Activated T-cell treated with anti-CD3 and anti-CD28 coated beads, Interleukin-2, amount 50 U/mL, for 1 hour (primary cell): ENCODE data around the gene CFAP100.

Experiments
- DNase-seq: peaks from one replicate; pipeline ENCODE4 v3.0.0-alpha.2; 2020

The CFAP100 gene

GRCh38 chr3:126424039-126424717 lies 29.5 kb downstream of the CFAP100 start:
- DNase-seq = no peak

GRCh38 chr3:126424751-126425150 lies 30.0 kb downstream of the CFAP100 start:
- no peak for DNase-seq

- DNase-seq = no peak
Observed at GRCh38 chr3:126431103-126431534, 36.4 kb downstream of the CFAP100 start.

GRCh38 chr3:126432361-126433104 lies 37.8 kb downstream of the CFAP100 start:
- DNase-seq = no peak

GRCh38 chr3:126433105-126433430 lies 38.4 kb downstream of the CFAP100 start:
- DNase-seq = no peak

- DNase-seq = no peak
Observed at GRCh38 chr3:126433496-126434263, 39.0 kb downstream of the CFAP100 start.

GRCh38 chr3:126434264-126434590 lies 39.5 kb downstream of the CFAP100 start:
- DNase-seq = no peak

- DNase-seq = no peak
Observed at GRCh38 chr3:126434931-126435411, 40.3 kb downstream of the CFAP100 start.

- no peak for DNase-seq
Observed at GRCh38 chr3:126435456-126436315, 41.0 kb downstream of the CFAP100 start.

- DNase-seq = no peak
Observed at GRCh38 chr3:126436826-126437717, 42.4 kb downstream of the CFAP100 start.

- no peak for DNase-seq
Observed at GRCh38 chr3:126438186-126438585, 43.5 kb downstream of the CFAP100 start.

- DNase-seq = no peak
Observed at GRCh38 chr3:126438746-126439145, 44.0 kb downstream of the CFAP100 start.

GRCh38 chr3:126439346-126439967 lies 44.7 kb downstream of the CFAP100 start:
- no peak for DNase-seq

- DNase-seq = no peak
Observed at GRCh38 chr3:126439968-126440708, 45.4 kb downstream of the CFAP100 start.

GRCh38 chr3:126440709-126440995 lies 45.9 kb downstream of the CFAP100 start:
- no peak for DNase-seq

- DNase-seq = no peak
Observed at GRCh38 chr3:126441256-126441880, 46.7 kb downstream of the CFAP100 start.

- DNase-seq = no peak
Observed at GRCh38 chr3:126442094-126442855, 47.6 kb downstream of the CFAP100 start.

- DNase-seq = no peak
Observed at GRCh38 chr3:126442856-126443242, 48.1 kb downstream of the CFAP100 start.

- no peak for DNase-seq
Observed at GRCh38 chr3:126445506-126445905, 50.8 kb downstream of the CFAP100 start.

- no peak for DNase-seq
Observed at GRCh38 chr3:126446301-126446700, 51.6 kb downstream of the CFAP100 start.
